PC-3 (cell line): Measurements from ENCODE around the gene DGKZ.

ENCODE experiments used
- EZH2 ChIP-seq: fragments of 300-600 bp; sonication (generic); IDR thresholded peaks from one replicate; pipeline ENCODE4 v1.6.1; 2017; ENCODE audit warnings: antibody characterized with exemption, mild to moderate bottlenecking, low read length; ENCODE audit not compliant: unreplicated experiment
- EZH2phosphoT487 ChIP-seq: fragments of 300-600 bp; sonication (generic); IDR thresholded peaks from 2 replicates; pipeline ENCODE4 v1.6.1; 2018; ENCODE audit warnings: mild to moderate bottlenecking, antibody characterized with exemption, low read length, borderline replicate concordance
- TF ChIP-seq, protein P1 (sequence below): fragments of 300-600 bp; sonication (generic); conservative IDR thresholded peaks from 2 replicates; pipeline ENCODE4 v1.5.1; 2017; ENCODE audit warnings: antibody characterized with exemption, low read depth, mild to moderate bottlenecking, low read length

DNA sequence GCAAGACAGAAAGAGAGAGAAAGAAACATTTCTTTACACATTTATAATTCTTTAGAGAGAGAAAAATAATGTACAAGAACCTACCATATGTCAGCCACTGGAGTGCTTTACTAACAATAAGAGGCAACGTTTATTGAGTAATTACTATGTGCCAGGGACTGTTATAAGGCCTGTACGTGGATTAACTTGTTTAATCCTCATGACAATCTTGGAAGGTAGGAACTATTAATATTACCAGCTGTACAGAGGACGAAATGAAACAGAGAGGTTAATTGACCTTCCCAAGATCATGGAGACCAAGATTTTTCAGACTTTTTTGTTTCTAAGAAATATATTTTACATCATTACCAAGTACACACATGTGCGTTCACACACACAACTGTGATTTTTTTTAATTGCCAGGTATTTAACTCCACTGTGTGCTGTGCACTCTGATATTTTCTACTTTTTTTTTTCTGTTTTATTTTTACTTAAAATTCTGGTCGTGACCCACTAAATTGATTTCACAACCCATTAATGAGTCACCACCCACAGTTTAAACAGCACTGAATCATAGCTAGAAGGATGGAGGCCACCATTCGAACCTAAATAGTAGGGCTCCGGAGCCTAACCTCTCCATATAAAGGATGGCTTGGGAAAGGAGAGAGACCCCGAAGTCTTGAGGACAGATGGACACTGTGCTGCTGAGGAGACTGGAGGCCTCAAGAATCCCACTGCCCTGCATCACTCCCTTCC is 48.4 kb upstream of the DGKZ start:
- TF ChIP-seq, protein P1, sequence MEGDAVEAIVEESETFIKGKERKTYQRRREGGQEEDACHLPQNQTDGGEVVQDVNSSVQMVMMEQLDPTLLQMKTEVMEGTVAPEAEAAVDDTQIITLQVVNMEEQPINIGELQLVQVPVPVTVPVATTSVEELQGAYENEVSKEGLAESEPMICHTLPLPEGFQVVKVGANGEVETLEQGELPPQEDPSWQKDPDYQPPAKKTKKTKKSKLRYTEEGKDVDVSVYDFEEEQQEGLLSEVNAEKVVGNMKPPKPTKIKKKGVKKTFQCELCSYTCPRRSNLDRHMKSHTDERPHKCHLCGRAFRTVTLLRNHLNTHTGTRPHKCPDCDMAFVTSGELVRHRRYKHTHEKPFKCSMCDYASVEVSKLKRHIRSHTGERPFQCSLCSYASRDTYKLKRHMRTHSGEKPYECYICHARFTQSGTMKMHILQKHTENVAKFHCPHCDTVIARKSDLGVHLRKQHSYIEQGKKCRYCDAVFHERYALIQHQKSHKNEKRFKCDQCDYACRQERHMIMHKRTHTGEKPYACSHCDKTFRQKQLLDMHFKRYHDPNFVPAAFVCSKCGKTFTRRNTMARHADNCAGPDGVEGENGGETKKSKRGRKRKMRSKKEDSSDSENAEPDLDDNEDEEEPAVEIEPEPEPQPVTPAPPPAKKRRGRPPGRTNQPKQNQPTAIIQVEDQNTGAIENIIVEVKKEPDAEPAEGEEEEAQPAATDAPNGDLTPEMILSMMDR: no peak
- no peak for TF ChIP-seq EZH2
- TF ChIP-seq EZH2phosphoT487: no peak
